Smooth muscle cell (in vitro differentiated cells): ENCODE measurements around the gene ANKUB1. TPM values are rescaled to one million over a fixed set of nuclear protein-coding genes. Genes with fewer than 3 reads are reported as not detected.

ENCODE experiments used
- DNase-seq: peaks from one replicate; lab custom pipeline; 2025; ENCODE audit not compliant: unreplicated experiment; lab: John Stamatoyannopoulos, UW
- H2AFZ ChIP-seq: fragments of 200-600 bp; sonication (generic); 2 replicates; pipeline ENCODE4 v1.6.0; 2016; ENCODE audit warnings: antibody characterized with exemption, low read depth, mild to moderate bottlenecking
- H3F3A ChIP-seq: fragments of 200-600 bp; sonication (generic); 2 replicates; pipeline ENCODE4 v1.6.0; 2017; ENCODE audit warnings: antibody characterized with exemption, low read depth
- H3K27ac ChIP-seq: fragments of 200-600 bp; sonication (generic); 2 replicates; pipeline ENCODE4 v1.5.1; 2016; ENCODE audit warnings: low read depth, mild to moderate bottlenecking
- H3K27me3 ChIP-seq: fragments of 200-600 bp; sonication (generic); 2 replicates; pipeline ENCODE4 v1.6.1; 2016; ENCODE audit warnings: low read depth, mild to moderate bottlenecking
- H3K36me3 ChIP-seq: fragments of 200-600 bp; sonication (generic); 2 replicates; pipeline ENCODE4 v1.5.1; 2016; ENCODE audit warnings: low read depth
- H3K4me1 ChIP-seq: fragments of 200-600 bp; sonication (generic); 2 replicates; pipeline ENCODE4 v1.5.1; 2016; ENCODE audit warnings: low read depth
- H3K4me2 ChIP-seq: fragments of 200-600 bp; sonication (generic); 2 replicates; pipeline ENCODE4 v1.6.0; 2016; ENCODE audit warnings: mild to moderate bottlenecking
- H3K4me3 ChIP-seq: fragments of 200-600 bp; sonication (generic); 2 replicates; pipeline ENCODE4 v1.5.1; 2016; ENCODE audit warnings: mild to moderate bottlenecking
- H3K79me2 ChIP-seq: fragments of 200-600 bp; sonication (generic); 2 replicates; pipeline ENCODE4 v1.6.0; 2016; ENCODE audit warnings: low read depth, mild to moderate bottlenecking
- H3K9ac ChIP-seq: fragments of 200-600 bp; sonication (generic); 2 replicates; pipeline ENCODE4 v1.6.0; 2016; ENCODE audit warnings: low read depth
- H3K9me3 ChIP-seq: fragments of 200-600 bp; sonication (generic); replicated peaks from 2 replicates; pipeline ENCODE4 v1.5.1; 2016; ENCODE audit warnings: low read depth
- H4K20me1 ChIP-seq: fragments of 200-600 bp; sonication (generic); 2 replicates; pipeline ENCODE4 v1.6.0; 2016; ENCODE audit warnings: low read depth
- CTCF ChIP-seq: fragments of 200-600 bp; sonication (generic); IDR thresholded peaks from 2 replicates; pipeline ENCODE4 v1.5.1; 2017; ENCODE audit warnings: borderline replicate concordance, mild to moderate bottlenecking, antibody characterized with exemption; ENCODE audit not compliant: insufficient read depth, poor library complexity, severe bottlenecking
- WGBS: methylation state at CpG from one replicate; pipeline ENCODE4 v1.1.7; 2016; ENCODE audit warnings: low lambda C conversion rate; 5-methylcytosine and 5-hydroxymethylcytosine counted together
- polyA plus RNA-seq: library from polyadenylated mRNA; unstranded; fragments of >200 nt; fragmentation: Nextera tagmentation; extraction: Ambion mirVana; gene quantifications from 2 replicates; pipeline ENCODE4 v1.2.1, GENCODE V29; 2016
- total RNA-seq: library from RNA; depleted of rRNA; stranded (reverse); fragments of >200 nt; gene quantifications from 2 replicates; pipeline ENCODE4 v1.2.3, GENCODE V29; 2014

Gene ANKUB1
- total and polyA plus RNA-seq, 2 experiments from 2014 or later: not detected

GRCh38 chr3:149790698-149791097, 1.7 kb downstream of the ANKUB1 start:
- no peaks in the 10 kb centered on the region for H3K79me2 ChIP-seq
- 80% methylated on average over 3 of the region's 3 CpGs for WGBS
- H2AFZ ChIP-seq: no peak overlapping the region
- no peaks in the 10 kb centered on the region for H3F3A ChIP-seq
- no peaks in the 10 kb centered on the region for H3K9me3 ChIP-seq
- no peaks in the 10 kb centered on the region for H3K4me1 ChIP-seq
- H3K27ac ChIP-seq: no peak overlapping the region
- DNase-seq: no peak
- no peak for TF ChIP-seq CTCF
- no peaks in the 10 kb centered on the region for H4K20me1 ChIP-seq
- no peak overlapping the region for H3K9ac ChIP-seq
- no peak overlapping the region for H3K4me3 ChIP-seq
- peaks cover 3% of the 10 kb centered on the region for H3K27me3 ChIP-seq
- H3K4me2 ChIP-seq: no peak overlapping the region
- no peaks in the 10 kb centered on the region for H3K36me3 ChIP-seq

- Histone ChIP-seq H2AFZ (no peak overlapping the region), H3K27me3 (peaks cover 3% of the 10 kb centered on the region), H3K9ac (no peak overlapping the region), H3K4me3 (no peak overlapping the region), H3K4me1 (no peaks in the 10 kb centered on the region), H3K27ac (no peak overlapping the region), H3K9me3 (no peaks in the 10 kb centered on the region), H3K4me2 (no peak overlapping the region), H4K20me1 (no peaks in the 10 kb centered on the region), H3K36me3 (no peaks in the 10 kb centered on the region), H3F3A (no peaks in the 10 kb centered on the region), H3K79me2 (no peaks in the 10 kb centered on the region)
- no peak for TF ChIP-seq CTCF
- DNase-seq: no peak
- WGBS: 75% methylated on average over 2 of the region's 2 CpGs
Measured at GRCh38 chr3:149790268-149790667, 2.1 kb downstream of the ANKUB1 start.

- WGBS: 87% methylated on average over 5 of the region's 5 CpGs
- H3K79me2 ChIP-seq: no peaks in the 10 kb centered on the region
- H2AFZ ChIP-seq: no peak overlapping the region
- H3K4me1 ChIP-seq: no peaks in the 10 kb centered on the region
- H3F3A ChIP-seq: no peaks in the 10 kb centered on the region
- H3K4me3 ChIP-seq: no peak overlapping the region
- H3K27me3 ChIP-seq: no peaks in the 10 kb centered on the region
- no peak overlapping the region for H3K9ac ChIP-seq
- no peaks in the 10 kb centered on the region for H3K36me3 ChIP-seq
- H4K20me1 ChIP-seq: no peaks in the 10 kb centered on the region
- DNase-seq: no peak
- no peaks in the 10 kb centered on the region for H3K9me3 ChIP-seq
- peak overlapping the region; percentile 28 for H3K27ac ChIP-seq
- no peak for TF ChIP-seq CTCF
- no peak overlapping the region for H3K4me2 ChIP-seq
Measured at GRCh38 chr3:149784064-149784704, 8.2 kb downstream of the ANKUB1 start.

GRCh38 chr3:149783576-149783975, 8.8 kb downstream of the ANKUB1 start:
- no peaks in the 10 kb centered on the region for H3F3A ChIP-seq
- H3K36me3 ChIP-seq: no peaks in the 10 kb centered on the region
- H3K27me3 ChIP-seq: no peaks in the 10 kb centered on the region
- no peak for TF ChIP-seq CTCF
- H3K4me2 ChIP-seq: no peak overlapping the region
- DNase-seq: no peak
- no peak overlapping the region for H3K9ac ChIP-seq
- H3K79me2 ChIP-seq: no peaks in the 10 kb centered on the region
- H4K20me1 ChIP-seq: no peaks in the 10 kb centered on the region
- peak overlapping the region; percentile 28 for H3K27ac ChIP-seq
- H2AFZ ChIP-seq: no peak overlapping the region
- H3K9me3 ChIP-seq: no peaks in the 10 kb centered on the region
- no peaks in the 10 kb centered on the region for H3K4me1 ChIP-seq
- no peak overlapping the region for H3K4me3 ChIP-seq
